ENCODE data around the gene SLC35G2. TPM values are rescaled to one million over a fixed set of nuclear protein-coding genes. Genes with fewer than 3 reads are reported as not detected.

The SLC35G2 gene
- total RNA-seq, 1 experiment from 2014 or later: 1.8 TPM

GRCh38 chr3:136882571-136882970 is 63.6 kb downstream of the SLC35G2 start:
- no peak overlapping the region for H3K4me2 ChIP-seq (ENCODE audit: low read length)
- intact Hi-C loops (cut with micrococcal nuclease): no loop called here
- no peaks in the 10 kb centered on the region for H3K9me2 ChIP-seq (replicated peaks; ENCODE audit: low read length)
- no peak for TF ChIP-seq EZH2phosphoT487 (IDR thresholded peaks at IDR 0.05; ENCODE audit: borderline replicate concordance, low read length)
- TF ChIP-seq CTCF (conservative IDR thresholded peaks at IDR 0.05; ENCODE audit: low read depth, low read length): no peak
- no peaks in the 10 kb centered on the region for H3F3A ChIP-seq (ENCODE audit: low read length, unreplicated experiment)
- no peak overlapping the region for H3K4me3 ChIP-seq (ENCODE audit: low read length)
- H3K27ac ChIP-seq (ENCODE audit: low read length): no peak overlapping the region
- BruUV-seq (replicated peaks): no TSS peak
- H3K36me3 ChIP-seq (ENCODE audit: low read depth, low read length): no peaks in the 10 kb centered on the region
- no peak for DNase-seq
- no peak overlapping the region for H2AFZ ChIP-seq (ENCODE audit: low read length)
- H3K4me1 ChIP-seq (ENCODE audit: insufficient read depth, low read length): no peaks in the 10 kb centered on the region
- no peak for ATAC-seq
- ChIA-PET POLR2A (ENCODE audit: unreplicated experiment) (no interaction called here), CTCF (no interaction called here)
- peaks cover 89% of the 10 kb centered on the region for H3K79me2 ChIP-seq (ENCODE audit: low read length)
- H4K20me1 ChIP-seq (ENCODE audit: low read length): no peaks in the 10 kb centered on the region
- H3K9ac ChIP-seq (ENCODE audit: low read length): no peak overlapping the region
- no peaks in the 10 kb centered on the region for H3K9me3 ChIP-seq (ENCODE audit: low read length)
- no peaks in the 10 kb centered on the region for H3K27me3 ChIP-seq (ENCODE audit: low read length)

GRCh38 chr3:136883967-136884720 is 65.2 kb downstream of the SLC35G2 start:
- BruUV-seq (replicated peaks): no TSS peak
- POLR2A ChIA-PET (ENCODE audit: unreplicated experiment): interaction anchor here (0.5 to 0.6 kb wide), 2 partner anchors 22 to 805 kb away, joined by 3 to 5 read pairs; partner anchors contain the start of gene NCK1
- H3K9me2 ChIP-seq (replicated peaks; ENCODE audit: low read length): no peaks in the 10 kb centered on the region

More at GRCh38 chr3:136883967-136884720, 65.2 kb downstream of the SLC35G2 start:
- H3K4me3 ChIP-seq (ENCODE audit: low read length): no peak overlapping the region
- H3K79me2 ChIP-seq (ENCODE audit: low read length): peaks cover 83% of the 10 kb centered on the region
- no peak overlapping the region for H3K27ac ChIP-seq (ENCODE audit: low read length)
- H3K36me3 ChIP-seq (ENCODE audit: low read depth, low read length): no peaks in the 10 kb centered on the region
- no peak overlapping the region for H2AFZ ChIP-seq (ENCODE audit: low read length)
- TF ChIP-seq EZH2phosphoT487 (IDR thresholded peaks at IDR 0.05; ENCODE audit: borderline replicate concordance, low read length) (no peak), EZH2 (IDR thresholded peaks at IDR 0.05; ENCODE audit: low read length, unreplicated experiment) (no peak), CTCF (conservative IDR thresholded peaks at IDR 0.05; ENCODE audit: low read depth, low read length) (no peak)
- no peaks in the 10 kb centered on the region for H4K20me1 ChIP-seq (ENCODE audit: low read length)
- no peak overlapping the region for H3K4me2 ChIP-seq (ENCODE audit: low read length)
- CTCF ChIA-PET: no interaction called here
- no peaks in the 10 kb centered on the region for H3K4me1 ChIP-seq (ENCODE audit: insufficient read depth, low read length)
- DNase-seq (no peak), ATAC-seq (no peak)
- no peaks in the 10 kb centered on the region for H3F3A ChIP-seq (ENCODE audit: low read length, unreplicated experiment)
- H3K9ac ChIP-seq (ENCODE audit: low read length): no peak overlapping the region
- no peaks in the 10 kb centered on the region for H3K27me3 ChIP-seq (ENCODE audit: low read length)
- H3K9me3 ChIP-seq (ENCODE audit: low read length): no peaks in the 10 kb centered on the region
- intact Hi-C loops (cut with micrococcal nuclease): no loop called here

All from PC-3 (cell line).